Ishikawa (cell line): ENCODE data around the gene RIPOR2.

Source experiments
- CREB1 ChIP-seq: IDR thresholded peaks from 2 replicates; pipeline ENCODE4 v1.6.1; 2012; ENCODE audit warnings: low read depth
- RAD21 ChIP-seq: IDR thresholded peaks from 2 replicates; pipeline ENCODE4 v1.6.1; 2012; ENCODE audit warnings: low read depth
- USF1 ChIP-seq: IDR thresholded peaks from 2 replicates; pipeline ENCODE4 v1.6.1; 2012
- YY1 ChIP-seq: IDR thresholded peaks from 2 replicates; pipeline ENCODE4 v1.6.1; 2012; ENCODE audit warnings: low read depth

GRCh38 chr6:24759718-24760117 is 176.0 kb downstream of the RIPOR2 start:
- TF ChIP-seq USF1, result no peak
- TF ChIP-seq YY1, result no peak
- TF ChIP-seq RAD21, result no peak
- no peak for TF ChIP-seq CREB1
